Hepatocyte (in vitro differentiated cells): ENCODE data around the gene ZNF789. TPM values are rescaled to one million over a fixed set of nuclear protein-coding genes. Genes with fewer than 3 reads are reported as not detected.

Experiments used
- DNase-seq: peaks from one replicate; pipeline ENCODE4 v3.0.0-alpha.2; 2016; ENCODE audit warnings: low spot score
- H2AFZ ChIP-seq: fragments of 200-600 bp; sonication (generic); 2 replicates; pipeline ENCODE4 v1.6.0; 2016; ENCODE audit warnings: antibody characterized with exemption, mild to moderate bottlenecking
- H3K27ac ChIP-seq: fragments of 200-600 bp; sonication (generic); 2 replicates; pipeline ENCODE4 v1.5.1; 2016; ENCODE audit warnings: mild to moderate bottlenecking
- H3K27me3 ChIP-seq: fragments of 200-600 bp; sonication (generic); 2 replicates; pipeline ENCODE4 v1.6.1; 2016
- H3K36me3 ChIP-seq: fragments of 200-600 bp; sonication (generic); replicated peaks from 2 replicates; pipeline ENCODE4 v1.5.1; 2016; ENCODE audit warnings: low read depth; ENCODE audit not compliant: insufficient read depth
- H3K4me1 ChIP-seq: fragments of 200-600 bp; sonication (generic); 2 replicates; pipeline ENCODE4 v1.5.1; 2016; ENCODE audit warnings: mild to moderate bottlenecking, moderate library complexity; ENCODE audit not compliant: insufficient read depth
- H3K4me2 ChIP-seq: fragments of 200-600 bp; sonication (generic); 2 replicates; pipeline ENCODE4 v1.6.0; 2016
- H3K4me3 ChIP-seq: fragments of 200-600 bp; sonication (generic); 2 replicates; pipeline ENCODE4 v1.5.1; 2016; ENCODE audit warnings: mild to moderate bottlenecking
- H3K79me2 ChIP-seq: fragments of 200-600 bp; sonication (generic); 2 replicates; pipeline ENCODE4 v1.6.0; 2017; ENCODE audit warnings: mild to moderate bottlenecking
- H3K9me2 ChIP-seq: fragments of 200-600 bp; sonication (generic); replicated peaks from 2 replicates; pipeline ENCODE4 v1.6.0; 2017; ENCODE audit warnings: mild to moderate bottlenecking; ENCODE audit not compliant: insufficient read depth
- H3K9me3 ChIP-seq: fragments of 200-600 bp; sonication (generic); 2 replicates; pipeline ENCODE4 v1.5.1; 2016; ENCODE audit warnings: low read depth, mild to moderate bottlenecking
- H4K20me1 ChIP-seq: fragments of 200-600 bp; sonication (generic); 2 replicates; pipeline ENCODE4 v1.6.0; 2016; ENCODE audit warnings: mild to moderate bottlenecking; ENCODE audit not compliant: insufficient read depth, poor library complexity, severe bottlenecking
- EZH2 ChIP-seq: fragments of 200-600 bp; sonication (generic); IDR thresholded peaks from 2 replicates; pipeline ENCODE4 v1.6.1; 2016; ENCODE audit warnings: antibody characterized with exemption, mild to moderate bottlenecking, borderline replicate concordance
- EZH2phosphoT487 ChIP-seq: fragments of 200-600 bp; sonication (generic); IDR thresholded peaks from one replicate; pipeline ENCODE4 v1.6.1; 2018; ENCODE audit warnings: antibody characterized with exemption, mild to moderate bottlenecking, low read depth, moderate library complexity; ENCODE audit not compliant: unreplicated experiment, severe bottlenecking
- WGBS: methylation state at CpG from one replicate; pipeline ENCODE4 v1.1.6; 2016; ENCODE audit warnings: low lambda C conversion rate; ENCODE audit errors: missing lambda C conversion rate; 5-methylcytosine and 5-hydroxymethylcytosine counted together
- polyA plus RNA-seq: library from polyadenylated mRNA; unstranded; fragments of >200 nt; fragmentation: Nextera tagmentation; extraction: Ambion mirVana; gene quantifications from 2 replicates; pipeline ENCODE4 v1.2.1, GENCODE V29; 2016
- total RNA-seq: library from RNA; depleted of rRNA; stranded (reverse); fragments of >200 nt; gene quantifications from 2 replicates; pipeline ENCODE4 v1.2.3, GENCODE V29; 2014
- TF ChIP-seq, protein P1 (sequence below): fragments of 200-600 bp; sonication (generic); IDR thresholded peaks from 2 replicates; pipeline ENCODE4 v1.5.1; 2016; ENCODE audit warnings: antibody characterized with exemption, mild to moderate bottlenecking; ENCODE audit not compliant: poor library complexity

Gene ZNF789
- total and polyA plus RNA-seq, 2 experiments from 2014 or later = 8.1 to 11.3 TPM

DNA sequence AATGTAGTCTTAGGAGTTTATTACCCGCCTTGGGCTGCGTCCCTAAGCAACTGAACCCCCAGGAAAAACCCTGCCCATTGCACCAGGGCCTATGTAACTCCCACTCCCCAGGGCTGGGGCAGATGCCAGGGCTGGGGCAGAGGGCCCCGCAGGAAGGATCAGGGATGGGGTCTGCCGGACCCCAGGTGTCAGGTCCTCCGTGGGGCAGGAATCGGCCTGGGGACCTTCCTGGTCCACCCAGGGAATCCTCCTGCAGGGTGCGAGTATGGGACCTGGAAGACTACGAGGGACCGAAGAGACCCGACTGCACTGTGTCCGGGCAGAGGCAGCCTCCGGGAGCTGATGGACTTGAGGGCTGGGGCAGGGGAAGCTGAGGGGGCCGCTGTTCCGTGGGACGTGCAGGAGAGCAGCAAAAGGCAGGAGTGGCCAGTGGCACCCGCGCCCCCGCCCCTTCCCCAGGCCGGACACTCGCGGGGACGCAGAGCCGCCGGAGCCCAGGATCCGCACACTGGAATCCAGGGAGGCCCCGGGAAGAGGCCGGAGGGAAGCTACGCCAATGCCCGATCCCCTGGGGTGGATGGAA lies 4.3 kb upstream of the ZNF789 start:
- no peak overlapping the region for H3K27ac ChIP-seq
- TF ChIP-seq EZH2phosphoT487 (no peak), EZH2 (no peak)
- TF ChIP-seq, protein P1, sequence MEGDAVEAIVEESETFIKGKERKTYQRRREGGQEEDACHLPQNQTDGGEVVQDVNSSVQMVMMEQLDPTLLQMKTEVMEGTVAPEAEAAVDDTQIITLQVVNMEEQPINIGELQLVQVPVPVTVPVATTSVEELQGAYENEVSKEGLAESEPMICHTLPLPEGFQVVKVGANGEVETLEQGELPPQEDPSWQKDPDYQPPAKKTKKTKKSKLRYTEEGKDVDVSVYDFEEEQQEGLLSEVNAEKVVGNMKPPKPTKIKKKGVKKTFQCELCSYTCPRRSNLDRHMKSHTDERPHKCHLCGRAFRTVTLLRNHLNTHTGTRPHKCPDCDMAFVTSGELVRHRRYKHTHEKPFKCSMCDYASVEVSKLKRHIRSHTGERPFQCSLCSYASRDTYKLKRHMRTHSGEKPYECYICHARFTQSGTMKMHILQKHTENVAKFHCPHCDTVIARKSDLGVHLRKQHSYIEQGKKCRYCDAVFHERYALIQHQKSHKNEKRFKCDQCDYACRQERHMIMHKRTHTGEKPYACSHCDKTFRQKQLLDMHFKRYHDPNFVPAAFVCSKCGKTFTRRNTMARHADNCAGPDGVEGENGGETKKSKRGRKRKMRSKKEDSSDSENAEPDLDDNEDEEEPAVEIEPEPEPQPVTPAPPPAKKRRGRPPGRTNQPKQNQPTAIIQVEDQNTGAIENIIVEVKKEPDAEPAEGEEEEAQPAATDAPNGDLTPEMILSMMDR = no peak
- no peaks in the 10 kb centered on the region for H3K27me3 ChIP-seq
- H3K79me2 ChIP-seq = peaks cover 27% of the 10 kb centered on the region
- no peaks in the 10 kb centered on the region for H3K9me2 ChIP-seq
- DNase-seq = no peak
- H3K36me3 ChIP-seq = no peaks in the 10 kb centered on the region
- WGBS = 96% methylated on average over 26 of the region's 29 CpGs
- H3K4me3 ChIP-seq = no peak overlapping the region
- no peaks in the 10 kb centered on the region for H3K9me3 ChIP-seq
- H2AFZ ChIP-seq = no peak overlapping the region
- H3K4me2 ChIP-seq = no peak overlapping the region
- H3K4me1 ChIP-seq = peaks cover 9% of the 10 kb centered on the region
- peaks cover 4% of the 10 kb centered on the region for H4K20me1 ChIP-seq

DNA sequence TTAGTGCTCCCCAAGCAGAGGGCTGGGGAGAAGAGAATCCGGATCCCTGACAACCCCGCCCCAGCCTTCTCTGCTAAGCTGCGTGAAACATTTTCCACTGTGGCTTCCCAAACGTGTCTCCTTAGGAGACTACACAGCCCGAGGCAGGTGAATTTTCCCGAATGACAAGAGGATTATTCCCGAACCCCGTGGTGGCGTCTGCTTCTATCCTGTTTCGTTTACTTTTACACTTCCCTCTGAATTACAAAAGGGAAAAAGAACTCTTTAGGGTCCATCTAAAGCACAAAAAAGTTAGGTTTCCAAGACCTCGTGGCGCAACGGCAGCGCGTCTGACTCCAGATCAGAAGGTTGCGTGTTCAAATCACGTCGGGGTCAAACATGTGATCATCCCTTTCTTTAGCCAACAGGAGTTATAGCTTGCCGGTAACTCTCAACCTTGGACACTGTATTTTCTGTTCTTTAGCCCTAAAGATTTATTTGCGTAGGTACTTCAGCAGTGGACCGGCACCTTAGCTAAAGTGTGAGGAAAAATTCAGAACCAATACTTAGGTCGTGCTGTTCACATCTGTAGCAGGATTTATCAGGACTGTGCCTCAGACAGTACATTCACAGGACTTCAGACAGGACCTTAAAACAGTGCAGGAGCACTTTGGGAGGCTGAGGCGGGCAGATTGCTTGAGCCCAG lies 3.2 kb upstream of the ZNF789 start:
- no peaks in the 10 kb centered on the region for H3K27me3 ChIP-seq
- no peak for TF ChIP-seq EZH2phosphoT487
- H3K4me2 ChIP-seq = no peak overlapping the region
- no peaks in the 10 kb centered on the region for H3K36me3 ChIP-seq
- H3K9me3 ChIP-seq = no peaks in the 10 kb centered on the region
- H3K27ac ChIP-seq = no peak overlapping the region
- H4K20me1 ChIP-seq = no peaks in the 10 kb centered on the region
- no peak overlapping the region for H2AFZ ChIP-seq
- DNase-seq = no peak
- H3K4me3 ChIP-seq = no peak overlapping the region
- peaks cover 15% of the 10 kb centered on the region for H3K4me1 ChIP-seq
- no peaks in the 10 kb centered on the region for H3K9me2 ChIP-seq
- peaks cover 27% of the 10 kb centered on the region for H3K79me2 ChIP-seq
- 44% methylated on average over 23 of the region's 23 CpGs for WGBS

DNA sequence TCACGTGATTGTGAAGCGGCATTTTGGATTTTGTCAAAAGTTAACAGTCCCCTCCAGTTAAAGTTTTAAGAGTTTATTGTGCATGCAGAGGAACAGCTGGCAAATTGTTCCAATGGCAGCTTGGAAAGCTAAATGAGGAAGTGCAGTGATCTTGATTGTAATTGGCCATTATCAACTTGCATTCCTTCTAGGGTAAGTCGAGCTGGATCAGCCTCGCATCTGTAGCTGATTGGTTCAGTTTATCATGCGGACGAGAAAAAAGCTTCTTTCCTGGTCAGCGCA lies 566 bp downstream of the ZNF789 start:
- peak; percentile 53 for DNase-seq
- Histone ChIP-seq H3K27me3 (no peaks in the 10 kb centered on the region), H4K20me1 (no peaks in the 10 kb centered on the region), H3K9me3 (no peaks in the 10 kb centered on the region), H3K9me2 (no peaks in the 10 kb centered on the region), H2AFZ (peak overlapping the region; percentile 73), H3K4me1 (peaks cover 7% of the 10 kb centered on the region), H3K79me2 (peaks cover 50% of the 10 kb centered on the region), H3K27ac (peak overlapping the region; percentile 87), H3K4me2 (peak overlapping the region; percentile 80), H3K4me3 (peak overlapping the region; percentile 65), H3K36me3 (no peaks in the 10 kb centered on the region)
- 4% methylated on average over 7 of the region's 7 CpGs for WGBS
- TF ChIP-seq EZH2 (no peak), EZH2phosphoT487 (no peak)
- TF ChIP-seq, protein P1 = no peak

DNA sequence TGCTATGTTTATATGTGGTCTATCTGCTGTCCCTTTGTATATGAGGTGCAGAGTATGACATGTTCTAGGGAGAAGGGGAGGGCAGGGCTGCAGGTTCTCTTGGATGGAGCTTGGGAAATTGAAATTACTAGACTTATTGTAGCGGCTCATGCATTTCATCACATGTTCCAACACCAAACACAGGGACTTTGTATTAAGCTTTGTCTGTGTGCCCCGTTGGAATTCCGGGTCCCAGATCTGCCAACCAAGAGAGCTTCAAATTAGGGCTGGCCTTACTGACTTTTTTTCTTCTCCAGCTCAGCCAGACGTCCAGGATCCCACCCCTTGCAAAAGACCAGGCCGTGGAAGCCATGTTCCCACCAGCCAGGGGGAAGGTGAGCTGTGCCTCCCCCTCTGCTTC lies 3.4 kb downstream of the ZNF789 start:
- H3K9me2 ChIP-seq = no peaks in the 10 kb centered on the region
- H3K4me3 ChIP-seq = no peak overlapping the region
- H3K36me3 ChIP-seq = no peaks in the 10 kb centered on the region
- WGBS = 88% methylated on average over 5 of the region's 5 CpGs
- H3K4me2 ChIP-seq = no peak overlapping the region
- no peak for TF ChIP-seq EZH2phosphoT487
- no peak for TF ChIP-seq EZH2
- TF ChIP-seq, protein P1 = no peak
- peaks cover 56% of the 10 kb centered on the region for H3K79me2 ChIP-seq
- H3K27me3 ChIP-seq = no peaks in the 10 kb centered on the region
- no peak for DNase-seq
- peaks cover 7% of the 10 kb centered on the region for H3K4me1 ChIP-seq
- no peaks in the 10 kb centered on the region for H3K9me3 ChIP-seq
- H4K20me1 ChIP-seq = no peaks in the 10 kb centered on the region
- no peak overlapping the region for H3K27ac ChIP-seq
- H2AFZ ChIP-seq = no peak overlapping the region
